Activated CD8-positive, alpha-beta T cell treated with anti-CD3 and anti-CD28 coated beads for 36 hours (primary cell): ENCODE measurements around the gene MBD6. TPM values are rescaled to one million over a fixed set of nuclear protein-coding genes. Genes with fewer than 3 reads are reported as not detected.
"Not testable (repeated sequence)": the region's sequence is repeated elsewhere in the genome, so short reads cannot be mapped to it uniquely, and the experiment has no call there.

Experiments used
- ATAC-seq: fragments of 200-7000 bp; cut with Tn5 transposase; one replicate; pipeline ENCODE4 v1.10.0; 2021; ENCODE audit warnings: mild to moderate bottlenecking, moderate library complexity
- CTCF ChIA-PET: fragments of 350-600 bp; sonication (Branson Sonifier 250); formaldehyde crosslinking; loops from one replicate; lab custom pipeline; 2021; ENCODE audit warnings: antibody characterized with exemption; lab: Charles Lee
- POLR2A ChIA-PET: fragments of 350-600 bp; sonication (Branson Sonifier 250); formaldehyde crosslinking; loops from one replicate; lab custom pipeline; 2021; ENCODE audit warnings: antibody characterized with exemption; lab: Charles Lee
- DNase-seq: peaks from one replicate; pipeline ENCODE4 v3.0.0-alpha.2; 2020
- H3K27ac Mint-ChIP-seq: one replicate; pipeline ENCODE4 v1.8.0; 2021; ENCODE audit warnings: mild to moderate bottlenecking, mixed read lengths
- H3K27me3 Mint-ChIP-seq: one replicate; pipeline ENCODE4 v1.8.0; 2021; ENCODE audit warnings: mixed read lengths
- H3K36me3 Mint-ChIP-seq: one replicate; pipeline ENCODE4 v1.8.0; 2021; ENCODE audit warnings: low read depth, mixed read lengths
- H3K4me1 Mint-ChIP-seq: one replicate; pipeline ENCODE4 v1.8.0; 2021; ENCODE audit warnings: low read depth, mixed read lengths
- H3K4me3 Mint-ChIP-seq: one replicate; pipeline ENCODE4 v1.8.0; 2021; ENCODE audit warnings: mild to moderate bottlenecking, moderate library complexity, mixed read lengths
- H3K9me3 Mint-ChIP-seq: one replicate; pipeline ENCODE4 v1.8.0; 2021; ENCODE audit warnings: mixed read lengths
- intact Hi-C: fragments of 100-400 bp; cut with micrococcal nuclease; formaldehyde crosslinking; loops from one replicate; pipeline ENCODE4 v1.10.0; 2022
- total RNA-seq, 2 experiments: library from RNA; stranded (reverse); gene quantifications; one replicate each; pipeline ENCODE4 v1.2.3, GENCODE V29; 2021
- TF ChIP-seq, protein P1 (sequence below): fragments of 200-600 bp; IDR thresholded peaks from one replicate; pipeline ENCODE4 v1.8.0; 2022; ENCODE audit warnings: antibody characterized with exemption, mild to moderate bottlenecking

MBD6 gene
- total RNA-seq, 2 experiments from 2014 or later = 46.5 to 47.3 TPM

DNA sequence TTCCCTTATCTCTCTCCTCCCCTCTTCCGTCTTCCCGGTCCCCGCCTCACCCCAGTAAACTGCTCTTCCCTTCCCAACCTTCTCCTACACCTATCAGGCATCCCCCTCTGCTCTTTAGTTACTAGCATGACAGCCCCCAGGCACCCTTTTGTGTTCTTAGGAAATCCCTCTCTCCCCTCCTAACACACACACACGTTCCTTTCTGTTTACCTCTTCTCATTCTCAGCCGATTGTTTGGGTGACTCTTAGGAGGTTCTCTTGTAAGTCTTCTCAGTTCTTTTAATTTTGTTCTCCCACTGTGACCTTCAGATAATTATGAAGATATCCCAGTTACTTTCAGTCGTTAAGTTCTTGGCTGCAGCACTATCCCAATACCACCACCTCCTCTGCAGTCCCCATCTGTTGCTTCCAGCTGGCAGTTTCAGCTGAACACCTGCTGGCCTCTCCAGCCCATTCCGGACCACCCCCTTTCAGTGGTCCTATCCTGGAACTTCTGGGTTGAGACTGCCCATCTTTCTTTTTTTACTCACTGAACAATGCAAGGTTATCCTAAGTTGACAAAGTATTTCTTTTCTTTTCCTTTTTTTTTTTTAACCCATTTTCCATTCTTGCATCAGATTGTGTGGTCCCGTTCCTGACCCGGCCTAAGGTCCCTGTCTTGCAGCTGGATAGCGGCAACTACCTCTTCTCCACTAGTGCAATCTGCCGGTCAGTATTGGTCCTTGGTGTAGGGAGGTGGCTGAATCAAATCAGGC, 34.0 kb upstream of the MBD6 start:
- Mint-ChIP-seq H3K27me3 (no peaks in the 10 kb centered on the region), H3K27ac (peak overlapping the region; percentile 95), H3K36me3 (peaks cover 51% of the 10 kb centered on the region), H3K9me3 (no peaks in the 10 kb centered on the region), H3K4me1 (peaks cover 27% of the 10 kb centered on the region), H3K4me3 (peak overlapping the region; percentile 97)
- CTCF ChIA-PET = interaction anchor here (0.9 to 1.3 kb wide), 2 partner anchors 30 to 32 kb away, joined by 3 to 4 read pairs; partner anchors contain the start of gene DDIT3
- TF ChIP-seq, protein P1, sequence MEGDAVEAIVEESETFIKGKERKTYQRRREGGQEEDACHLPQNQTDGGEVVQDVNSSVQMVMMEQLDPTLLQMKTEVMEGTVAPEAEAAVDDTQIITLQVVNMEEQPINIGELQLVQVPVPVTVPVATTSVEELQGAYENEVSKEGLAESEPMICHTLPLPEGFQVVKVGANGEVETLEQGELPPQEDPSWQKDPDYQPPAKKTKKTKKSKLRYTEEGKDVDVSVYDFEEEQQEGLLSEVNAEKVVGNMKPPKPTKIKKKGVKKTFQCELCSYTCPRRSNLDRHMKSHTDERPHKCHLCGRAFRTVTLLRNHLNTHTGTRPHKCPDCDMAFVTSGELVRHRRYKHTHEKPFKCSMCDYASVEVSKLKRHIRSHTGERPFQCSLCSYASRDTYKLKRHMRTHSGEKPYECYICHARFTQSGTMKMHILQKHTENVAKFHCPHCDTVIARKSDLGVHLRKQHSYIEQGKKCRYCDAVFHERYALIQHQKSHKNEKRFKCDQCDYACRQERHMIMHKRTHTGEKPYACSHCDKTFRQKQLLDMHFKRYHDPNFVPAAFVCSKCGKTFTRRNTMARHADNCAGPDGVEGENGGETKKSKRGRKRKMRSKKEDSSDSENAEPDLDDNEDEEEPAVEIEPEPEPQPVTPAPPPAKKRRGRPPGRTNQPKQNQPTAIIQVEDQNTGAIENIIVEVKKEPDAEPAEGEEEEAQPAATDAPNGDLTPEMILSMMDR = no peak
- intact Hi-C loops = no loop called here
- POLR2A ChIA-PET = interaction anchor here (1.1 to 6.4 kb wide), 8 partner anchors 8 to 30 kb away, joined by 4 to 50 read pairs (median 8); partner anchors contain the start of genes ARHGAP9 and DDIT3
- ATAC-seq (no peak), DNase-seq (no peak)

- POLR2A ChIA-PET = interaction anchor here (1.1 to 6.4 kb wide), 10 partner anchors 8 to 29 kb away, joined by 3 to 50 read pairs (median 5); partner anchors contain the start of genes ARHGAP9 and DDIT3
Observed at GRCh38 chr12:57489157-57489641, 33.4 kb upstream of the MBD6 start.

DNA sequence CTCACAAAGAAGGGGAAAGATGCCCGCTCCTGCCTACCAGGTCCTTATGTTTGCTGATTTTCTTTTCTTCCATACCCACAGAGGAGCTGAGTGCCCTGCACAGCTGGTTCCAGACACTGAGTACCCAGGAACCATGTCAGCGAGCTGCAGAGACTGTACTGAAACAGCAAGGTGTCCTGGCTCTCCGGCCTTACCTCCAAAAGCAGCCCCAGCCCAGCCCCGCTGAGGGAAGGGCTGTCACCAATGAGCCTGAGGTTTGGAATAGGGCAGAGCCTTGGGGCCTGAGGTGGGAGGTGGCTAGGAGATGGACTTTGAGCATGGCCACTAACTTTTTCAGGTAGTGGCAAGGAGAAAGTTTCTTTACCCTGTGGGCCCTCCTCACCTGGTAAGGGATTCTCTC, 32.5 kb upstream of the MBD6 start:
- ChIA-PET POLR2A (interaction anchor here (1.1 to 6.4 kb wide), 9 partner anchors 9 to 28 kb away, joined by 3 to 50 read pairs (median 5); partner anchors contain the start of genes ARHGAP9 and DDIT3), CTCF (no interaction called here)
- ATAC-seq = no peak
- no peak for DNase-seq
- no peaks in the 10 kb centered on the region for H3K9me3 Mint-ChIP-seq
- peak overlapping the region; percentile 97 for H3K4me3 Mint-ChIP-seq
- H3K27ac Mint-ChIP-seq = peak overlapping the region; percentile 34
- H3K4me1 Mint-ChIP-seq = peaks cover 27% of the 10 kb centered on the region
- intact Hi-C loops = no loop called here
- TF ChIP-seq, protein P1 = no peak
- H3K27me3 Mint-ChIP-seq = no peaks in the 10 kb centered on the region
- peaks cover 56% of the 10 kb centered on the region for H3K36me3 Mint-ChIP-seq

More at GRCh38 chr12:57489157-57489641, 33.4 kb upstream of the MBD6 start:
- CTCF ChIA-PET = interaction anchor here (0.9 to 1.3 kb wide), 2 partner anchors 30 to 31 kb away, joined by 3 to 4 read pairs; partner anchors contain the start of gene DDIT3
- Mint-ChIP-seq H3K27ac (peak overlapping the region; percentile 95), H3K4me3 (peak overlapping the region; percentile 97), H3K9me3 (no peaks in the 10 kb centered on the region), H3K4me1 (peaks cover 27% of the 10 kb centered on the region), H3K27me3 (no peaks in the 10 kb centered on the region), H3K36me3 (peaks cover 52% of the 10 kb centered on the region)
- TF ChIP-seq, protein P1 = no peak
- DNase-seq (no peak), ATAC-seq (no peak)
- intact Hi-C loops = no loop called here

DNA sequence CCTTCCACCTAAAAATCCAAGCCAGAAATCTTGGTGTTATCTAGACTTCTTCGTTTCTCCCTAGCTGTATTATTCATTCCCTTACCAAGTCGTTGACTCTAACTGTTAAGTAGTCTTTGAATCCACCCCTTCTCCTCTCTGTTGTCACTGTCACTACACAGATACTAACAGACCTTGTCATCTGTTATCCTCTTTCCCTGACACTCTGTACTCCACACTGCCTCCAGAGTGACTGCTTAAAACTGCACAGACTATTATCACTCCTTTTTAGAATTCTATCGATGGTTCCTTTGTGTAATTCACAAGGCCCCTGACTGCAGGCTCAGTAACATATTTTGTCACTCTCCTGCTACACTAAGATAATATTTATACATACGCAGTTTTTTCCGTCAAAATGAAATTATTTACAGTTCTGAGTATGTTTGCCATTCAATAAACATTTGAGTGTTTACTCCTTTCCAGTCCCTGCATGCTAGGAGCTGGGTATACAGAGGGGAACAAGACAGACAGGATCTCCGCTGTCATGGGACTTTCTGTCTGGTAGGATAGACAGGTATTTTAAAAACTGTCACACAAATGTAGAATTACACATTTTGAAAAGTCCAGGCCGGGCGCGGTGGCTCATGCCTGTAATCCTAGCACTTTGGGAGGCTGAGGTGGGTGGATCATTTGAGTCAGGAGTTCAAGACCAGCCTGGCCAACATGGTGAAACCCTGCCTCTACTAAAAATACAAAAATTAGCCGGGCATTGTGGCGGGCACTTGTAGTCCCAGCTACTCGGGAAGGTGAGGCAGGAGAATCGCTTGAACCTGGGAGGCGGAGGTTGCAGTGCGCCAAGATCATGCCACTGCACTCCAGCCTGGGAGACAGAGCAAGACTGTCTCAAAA, 31.0 kb upstream of the MBD6 start:
- Mint-ChIP-seq H3K9me3 (no peaks in the 10 kb centered on the region), H3K36me3 (peaks cover 66% of the 10 kb centered on the region), H3K27me3 (no peaks in the 10 kb centered on the region), H3K4me1 (peaks cover 27% of the 10 kb centered on the region), H3K4me3 (no peak overlapping the region), H3K27ac (peak overlapping the region; percentile 66)
- intact Hi-C loops = no loop called here
- DNase-seq (no peak), ATAC-seq (no peak)
- TF ChIP-seq, protein P1 = peak; percentile 28
- CTCF ChIA-PET = interaction anchor here (0.8 to 2.0 kb wide), 3 partner anchors 11 to 32 kb away, joined by 3 to 5 read pairs (median 4); partner anchors contain the start of gene GLI1
- POLR2A ChIA-PET = interaction anchor here (0.5 to 6.4 kb wide), 6 partner anchors 8 to 278 kb away, joined by 3 to 50 read pairs (median 6); partner anchors contain the start of gene DDIT3

DNA sequence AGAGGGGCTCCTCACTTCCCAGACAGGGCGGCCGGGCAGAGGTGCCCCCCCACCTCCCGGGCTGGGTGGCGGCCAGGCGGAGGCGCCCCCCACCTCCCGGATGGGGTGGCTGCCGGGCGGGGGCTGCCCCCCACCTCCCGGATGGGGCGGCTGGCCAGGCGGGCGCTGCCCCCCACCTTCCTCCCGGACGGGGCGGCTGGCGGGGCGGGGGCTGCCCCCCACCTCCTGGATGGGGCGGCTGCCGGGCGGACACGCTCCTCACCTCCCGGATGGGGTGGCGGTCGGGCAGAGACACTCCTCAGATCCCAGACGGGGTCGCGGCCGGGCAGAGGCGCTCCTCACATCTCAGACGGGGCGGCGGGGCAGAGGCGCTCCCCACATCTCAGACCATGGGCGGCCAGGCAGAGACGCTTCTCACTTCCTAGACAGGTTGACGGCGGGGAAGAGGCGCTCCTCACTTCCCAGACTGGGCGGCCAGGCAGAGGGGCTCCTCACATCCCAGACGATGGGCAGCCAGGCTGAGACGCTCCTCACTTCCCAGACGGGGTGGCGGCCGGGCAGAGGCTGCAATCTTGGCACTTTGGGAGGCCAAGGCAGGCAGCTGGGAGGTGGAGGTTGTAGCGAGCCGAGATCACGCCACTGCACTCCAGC, 27.4 kb upstream of the MBD6 start:
- DNase-seq, H3K4me3 Mint-ChIP-seq, H3K27ac Mint-ChIP-seq, ATAC-seq, POLR2A ChIA-PET, H3K9me3 Mint-ChIP-seq, H3K27me3 Mint-ChIP-seq, intact Hi-C loops: not testable (repeated sequence)
- H3K36me3 Mint-ChIP-seq = peaks cover 74% of the 10 kb centered on the region
- H3K4me1 Mint-ChIP-seq = peaks cover 17% of the 10 kb centered on the region
- CTCF ChIA-PET = interaction anchor here (0.6 kb wide), 1 partner anchor 96 kb away, joined by 3 read pairs; no protein-coding TSS in a partner anchor
